Measurements from ENCODE around the gene MTHFD2.

Gene MTHFD2

GRCh38 chr2:74238879-74239278 is 40.5 kb downstream of the MTHFD2 start:
- no peak for TF ChIP-seq CTCF (conservative IDR thresholded peaks at IDR 0.05; ENCODE audit: control insufficient read depth, insufficient read depth, low read depth, low read length)
- peak; percentile 90 for DNase-seq (ENCODE audit: low read depth)
- H3K4me3 ChIP-seq (ENCODE audit: control insufficient read depth, low read depth, low read length) = no peak overlapping the region

DNA sequence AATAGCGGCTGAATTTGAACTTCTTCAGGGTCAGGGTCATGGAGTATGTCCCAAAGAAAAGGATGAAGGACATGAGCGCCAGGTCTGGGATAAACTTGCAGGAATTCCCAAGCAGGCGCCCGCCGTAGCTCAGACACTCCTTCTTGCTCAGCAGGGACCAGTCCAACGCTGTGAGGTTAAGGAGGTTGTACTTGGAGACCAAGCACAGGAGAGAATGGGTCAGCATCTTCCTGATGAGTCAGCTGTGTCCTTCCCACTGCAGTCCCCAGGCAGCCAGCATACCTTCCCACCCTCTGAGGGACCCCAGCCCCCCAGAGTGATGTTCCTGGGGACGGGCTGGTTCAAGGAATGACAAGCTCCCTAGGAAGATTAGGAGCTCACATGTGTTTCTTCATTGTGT is 40.9 kb downstream of the MTHFD2 start:
- no peak for DNase-seq (ENCODE audit: low read depth)
- no peak overlapping the region for H3K4me3 ChIP-seq (ENCODE audit: control insufficient read depth, low read depth, low read length)
- TF ChIP-seq CTCF (conservative IDR thresholded peaks at IDR 0.05; ENCODE audit: control insufficient read depth, insufficient read depth, low read depth, low read length) = no peak

- H3K4me3 ChIP-seq (ENCODE audit: control insufficient read depth, low read depth, low read length) = no peak overlapping the region
- TF ChIP-seq CTCF (conservative IDR thresholded peaks at IDR 0.05; ENCODE audit: control insufficient read depth, insufficient read depth, low read depth, low read length) = no peak
- DNase-seq (ENCODE audit: low read depth) = no peak
Measured at GRCh38 chr2:74242354-74243071, 44.1 kb downstream of the MTHFD2 start.

GRCh38 chr2:74244286-74244685 is 45.9 kb downstream of the MTHFD2 start:
- H3K4me3 ChIP-seq (ENCODE audit: control insufficient read depth, low read depth, low read length) = no peak overlapping the region
- TF ChIP-seq CTCF (conservative IDR thresholded peaks at IDR 0.05; ENCODE audit: control insufficient read depth, insufficient read depth, low read depth, low read length) = no peak
- no peak for DNase-seq (ENCODE audit: low read depth)

- no peak for DNase-seq (ENCODE audit: low read depth)
- no peak for TF ChIP-seq CTCF (conservative IDR thresholded peaks at IDR 0.05; ENCODE audit: control insufficient read depth, insufficient read depth, low read depth, low read length)
Measured at GRCh38 chr2:74246496-74247195, 48.2 kb downstream of the MTHFD2 start.

DNA sequence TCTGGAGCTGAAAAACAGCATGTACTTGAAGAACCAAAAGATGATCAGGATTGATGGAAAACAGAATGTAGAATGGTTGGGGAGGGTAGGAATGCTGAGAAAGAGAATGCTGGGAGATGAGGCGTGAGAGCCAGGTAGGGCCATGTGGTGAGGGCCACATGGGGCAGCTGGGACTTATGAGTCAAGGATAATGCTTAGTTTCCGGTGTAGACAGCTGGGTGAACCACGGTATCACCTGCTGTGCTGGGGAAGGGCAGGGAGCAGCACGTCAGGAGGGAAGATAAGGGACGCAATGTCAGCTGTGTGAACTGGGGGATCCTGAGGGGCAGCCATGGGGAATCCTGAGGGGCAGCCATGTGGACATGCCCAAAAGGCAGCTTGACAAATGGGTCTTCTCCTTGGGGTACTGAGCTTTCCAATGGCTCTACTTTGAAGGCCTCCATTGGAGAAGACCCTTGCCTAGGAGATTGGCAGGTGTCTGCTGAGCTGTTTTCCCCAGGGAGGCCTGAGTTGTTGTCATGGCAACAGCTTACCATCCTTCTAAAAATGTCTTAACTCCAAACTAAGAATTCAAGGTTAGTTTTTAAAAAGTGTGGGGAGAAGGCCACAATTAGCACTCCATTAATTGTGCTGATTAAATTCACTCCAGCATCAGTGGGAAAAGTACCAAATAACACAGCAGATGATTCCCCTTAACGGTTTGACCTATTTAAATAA is 51.1 kb downstream of the MTHFD2 start:
- no peak for TF ChIP-seq CTCF (conservative IDR thresholded peaks at IDR 0.05; ENCODE audit: control insufficient read depth, insufficient read depth, low read depth, low read length)
- H3K4me3 ChIP-seq (ENCODE audit: control insufficient read depth, low read depth, low read length) = no peak overlapping the region
- no peak for DNase-seq (ENCODE audit: low read depth)

More at GRCh38 chr2:74246496-74247195, 48.2 kb downstream of the MTHFD2 start:
- no peak overlapping the region for H3K4me3 ChIP-seq (ENCODE audit: control insufficient read depth, low read depth, low read length)

All from fibroblast of mammary gland (primary cell).